ENCODE data around the gene HAO1.
"Not testable (repeated sequence)": the region's sequence is repeated elsewhere in the genome, so short reads cannot be mapped to it uniquely, and the experiment has no call there.

The HAO1 gene

GRCh38 chr20:7971536-7972280 lies 31.4 kb upstream of the HAO1 start:
- H3K36me3 ChIP-seq, result peaks cover 0 to 7% (median under 1%) of the 10 kb centered on the region in 11 experiments; a peak in 7 of 22 replicates
- H3K9ac ChIP-seq, result no peak overlapping the region

GRCh38 chr20:7967199-7967844 lies 27.1 kb upstream of the HAO1 start:
- H3K4me3 ChIP-seq, result no peak overlapping the region
- no peak overlapping the region for H3K9ac ChIP-seq
- H3K27me3 ChIP-seq, result no peaks in the 10 kb centered on the region
- no peaks in the 10 kb centered on the region for H3K9me3 ChIP-seq (replicated peaks in 1 of 11)
- H3K27ac ChIP-seq, result no peak overlapping the region
- H3K4me2 ChIP-seq, result no peak overlapping the region
- no peaks in the 10 kb centered on the region for H4K20me1 ChIP-seq
- no peak for TF ChIP-seq Cebpa-rat (IDR thresholded peaks at IDR 0.05)
- H3K36me3 ChIP-seq, result no peaks in the 10 kb centered on the region
- H3K4me1 ChIP-seq, result no peaks in the 10 kb centered on the region

More at GRCh38 chr20:7971536-7972280, 31.4 kb upstream of the HAO1 start:
- Histone ChIP-seq H3K27me3 (no peaks in the 10 kb centered on the region), H3K4me3 (no peak overlapping the region), H3K27ac (no peak overlapping the region), H3K4me2 (no peak overlapping the region), H4K20me1 (no peaks in the 10 kb centered on the region), H3K4me1 (no peaks in the 10 kb centered on the region), H3K9me3 (replicated peaks in 1 of 11) (no peaks in the 10 kb centered on the region)
- TF ChIP-seq Cebpa-rat (IDR thresholded peaks at IDR 0.05), result no peak

DNA sequence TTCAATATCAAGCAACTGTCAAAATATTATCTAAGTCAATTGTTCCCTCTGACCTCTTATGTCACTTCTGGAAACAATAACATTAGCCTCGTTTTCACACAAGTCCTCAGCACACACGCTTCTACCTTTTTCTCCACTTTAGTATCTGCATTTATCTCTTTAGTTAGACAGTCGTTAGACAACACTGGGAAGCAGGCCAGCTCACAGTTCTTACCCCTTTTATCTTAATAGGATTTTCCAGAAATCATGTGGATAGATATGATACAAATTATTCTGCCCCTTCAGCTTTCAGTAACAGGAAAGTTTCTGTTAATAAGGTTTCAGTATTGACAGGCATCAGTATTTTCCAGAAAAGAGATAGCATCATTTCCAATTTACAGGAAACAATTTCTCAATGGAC lies 25.9 kb upstream of the HAO1 start:
- Histone ChIP-seq H3K4me3 (no peak overlapping the region), H3K9me3 (replicated peaks in 1 of 11) (no peaks in the 10 kb centered on the region), H3K36me3 (no peaks in the 10 kb centered on the region), H3K4me2 (no peak overlapping the region), H3K27ac (no peak overlapping the region), H3K4me1 (no peaks in the 10 kb centered on the region), H4K20me1 (no peaks in the 10 kb centered on the region), H3K27me3 (no peaks in the 10 kb centered on the region), H3K9ac (no peak overlapping the region)
- TF ChIP-seq Cebpa-rat (IDR thresholded peaks at IDR 0.05), result no peak

DNA sequence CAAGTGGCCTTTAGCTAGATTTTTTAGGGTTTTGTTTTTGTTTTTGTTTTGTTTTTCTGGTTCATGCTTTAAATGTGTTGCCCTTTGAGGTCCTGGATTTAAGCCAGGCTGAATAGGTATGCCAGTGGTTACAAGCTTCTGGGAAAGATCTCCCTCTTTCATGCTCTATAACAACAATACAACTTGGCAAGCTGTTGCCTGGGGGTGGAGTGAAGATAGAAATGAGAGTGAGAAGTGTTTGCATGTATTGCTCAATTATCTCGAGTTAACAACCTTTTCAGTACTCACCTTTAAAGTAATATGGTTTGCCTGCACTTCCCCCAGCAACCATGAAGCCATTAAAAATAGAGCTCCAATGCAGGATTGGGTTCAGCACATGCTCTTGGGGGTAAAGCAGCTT lies 19.2 kb upstream of the HAO1 start:
- Histone ChIP-seq H3K4me2 (no peak overlapping the region), H3K27ac (no peak overlapping the region), H3K36me3 (no peaks in the 10 kb centered on the region), H4K20me1 (no peaks in the 10 kb centered on the region), H3K27me3 (no peaks in the 10 kb centered on the region), H3K4me1 (no peaks in the 10 kb centered on the region), H3K9ac (no peak overlapping the region), H3K9me3 (replicated peaks in 1 of 11) (peaks cover 0 to 10% (median 5%) of the 10 kb centered on the region in 11 experiments; a peak in 5 of 22 replicates), H3K4me3 (no peak overlapping the region)
- TF ChIP-seq Cebpa-rat (IDR thresholded peaks at IDR 0.05), result no peak

- H4K20me1 ChIP-seq, H3K4me3 ChIP-seq, H3K9ac ChIP-seq, H3K4me2 ChIP-seq, H3K27ac ChIP-seq, H3K27me3 ChIP-seq, H3K36me3 ChIP-seq, H3K4me1 ChIP-seq: not testable (repeated sequence)
- peaks cover 0 to 19% (median 9%) of the 10 kb centered on the region in 11 experiments; a peak in 10 of 22 replicates for H3K9me3 ChIP-seq (replicated peaks in 1 of 11)
Measured at GRCh38 chr20:7956561-7956960, 16.3 kb upstream of the HAO1 start.

DNA sequence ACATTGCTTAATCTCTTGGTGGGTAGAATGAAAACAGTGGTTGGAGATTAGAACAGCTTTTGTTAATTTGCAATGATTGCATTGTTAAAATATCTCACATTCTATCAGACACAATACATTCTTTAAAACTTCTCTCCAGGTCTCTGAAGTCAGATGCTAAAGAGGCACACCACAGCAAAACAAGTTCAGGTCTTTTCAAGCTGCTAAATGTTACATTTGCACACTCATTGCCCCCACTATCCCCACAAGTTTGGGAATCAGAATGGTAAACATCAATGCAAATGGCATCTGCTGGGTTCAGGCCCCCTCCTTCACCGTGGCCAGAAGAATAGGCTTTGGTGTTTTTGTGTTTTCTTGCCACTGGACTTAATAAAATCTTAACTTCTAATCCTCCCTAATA lies 10.1 kb upstream of the HAO1 start:
- Histone ChIP-seq H3K4me2 (no peak overlapping the region), H3K9ac (no peak overlapping the region), H4K20me1 (no peaks in the 10 kb centered on the region), H3K27me3 (no peaks in the 10 kb centered on the region), H3K4me1 (no peaks in the 10 kb centered on the region), H3K9me3 (replicated peaks in 1 of 11) (peaks cover 9 to 24% (median 16%) of the 10 kb centered on the region in 11 experiments; a peak in 19 of 22 replicates), H3K36me3 (no peaks in the 10 kb centered on the region), H3K27ac (no peak overlapping the region), H3K4me3 (no peak overlapping the region)
- no peak for TF ChIP-seq Cebpa-rat (IDR thresholded peaks at IDR 0.05)

DNA sequence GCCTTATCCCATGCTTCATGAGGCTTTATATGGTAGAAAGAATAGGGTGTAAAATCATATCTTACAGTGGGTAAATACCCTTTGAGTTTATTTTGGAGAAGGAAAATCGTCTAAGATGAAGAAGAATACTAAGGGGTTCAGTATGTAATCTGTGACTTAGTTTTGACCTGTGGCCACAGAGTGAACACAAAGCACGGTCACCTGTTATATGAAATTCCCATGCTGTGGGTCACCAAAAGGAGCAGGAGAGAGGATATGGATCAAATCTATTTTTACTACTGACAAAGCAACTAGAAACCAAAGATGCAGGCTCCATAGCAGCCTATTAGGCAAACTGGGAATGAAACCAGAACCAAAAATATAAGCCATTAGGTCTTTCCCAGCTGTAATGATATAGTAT lies 3.6 kb upstream of the HAO1 start:
- H3K27ac ChIP-seq, result no peak overlapping the region
- H4K20me1 ChIP-seq, result no peaks in the 10 kb centered on the region
- no peak for TF ChIP-seq Cebpa-rat (IDR thresholded peaks at IDR 0.05)
- H3K4me1 ChIP-seq, result no peaks in the 10 kb centered on the region
- H3K4me3 ChIP-seq, result no peak overlapping the region
- no peak overlapping the region for H3K4me2 ChIP-seq
- no peak overlapping the region for H3K9ac ChIP-seq
- H3K27me3 ChIP-seq, result no peaks in the 10 kb centered on the region
- peaks cover 4 to 17% (median 11%) of the 10 kb centered on the region in 11 experiments; a peak in 17 of 22 replicates for H3K9me3 ChIP-seq (replicated peaks in 1 of 11)
- no peaks in the 10 kb centered on the region for H3K36me3 ChIP-seq

DNA sequence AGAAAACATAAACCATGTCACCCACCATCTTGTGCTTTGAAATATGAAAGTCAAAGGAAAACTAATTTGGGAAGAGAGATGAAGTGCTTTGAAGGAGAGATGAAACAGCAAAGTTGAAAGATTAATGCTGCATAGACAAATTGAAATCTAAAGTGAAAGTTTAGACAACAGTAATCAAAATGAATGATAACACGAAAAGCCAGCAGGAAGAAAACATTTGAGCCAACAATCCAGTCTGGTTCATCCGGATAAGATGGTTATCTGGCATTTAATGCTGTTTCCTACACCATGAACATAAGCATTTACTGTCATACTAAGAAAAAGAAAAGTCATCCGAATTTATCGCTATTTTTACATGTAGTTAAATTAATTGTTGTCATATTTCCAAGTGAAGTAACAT lies 595 bp downstream of the HAO1 start:
- no peak overlapping the region for H3K4me2 ChIP-seq
- peaks cover 0 to 8% (median 0%) of the 10 kb centered on the region in 10 experiments; a peak in 3 of 20 replicates for H3K4me1 ChIP-seq
- H3K9me3 ChIP-seq (replicated peaks in 1 of 11), result peaks cover 0 to 6% (median 0%) of the 10 kb centered on the region in 11 experiments; a peak in 2 of 22 replicates
- H4K20me1 ChIP-seq, result no peaks in the 10 kb centered on the region
- H3K36me3 ChIP-seq, result no peaks in the 10 kb centered on the region
- no peak overlapping the region for H3K4me3 ChIP-seq
- no peak for TF ChIP-seq Cebpa-rat (IDR thresholded peaks at IDR 0.05)
- no peak overlapping the region for H3K9ac ChIP-seq
- no peaks in the 10 kb centered on the region for H3K27me3 ChIP-seq
- H3K27ac ChIP-seq, result no peak overlapping the region

- Histone ChIP-seq H3K9ac (no peak overlapping the region), H4K20me1 (no peaks in the 10 kb centered on the region), H3K4me2 (no peak overlapping the region), H3K9me3 (replicated peaks in 1 of 11) (peaks cover 0 to 6% (median 0%) of the 10 kb centered on the region in 11 experiments; a peak in 2 of 22 replicates), H3K27me3 (no peaks in the 10 kb centered on the region), H3K4me1 (peaks cover 0 to 17% (median 0%) of the 10 kb centered on the region in 10 experiments; a peak in 6 of 20 replicates), H3K4me3 (no peak overlapping the region), H3K36me3 (no peaks in the 10 kb centered on the region), H3K27ac (no peak overlapping the region)
- TF ChIP-seq Cebpa-rat (IDR thresholded peaks at IDR 0.05), result no peak
Measured at GRCh38 chr20:7938058-7938457, 2.2 kb downstream of the HAO1 start.
